HG03045 (cell line): ENCODE data around the gene VCP.

Experiments
- ATAC-seq: cut with Tn5 transposase; IDR thresholded peaks from one replicate; pipeline ENCODE4 v1.9.1; 2021; ENCODE audit warnings: mild to moderate bottlenecking, moderate library complexity; ENCODE audit not compliant: unreplicated experiment

VCP gene

DNA sequence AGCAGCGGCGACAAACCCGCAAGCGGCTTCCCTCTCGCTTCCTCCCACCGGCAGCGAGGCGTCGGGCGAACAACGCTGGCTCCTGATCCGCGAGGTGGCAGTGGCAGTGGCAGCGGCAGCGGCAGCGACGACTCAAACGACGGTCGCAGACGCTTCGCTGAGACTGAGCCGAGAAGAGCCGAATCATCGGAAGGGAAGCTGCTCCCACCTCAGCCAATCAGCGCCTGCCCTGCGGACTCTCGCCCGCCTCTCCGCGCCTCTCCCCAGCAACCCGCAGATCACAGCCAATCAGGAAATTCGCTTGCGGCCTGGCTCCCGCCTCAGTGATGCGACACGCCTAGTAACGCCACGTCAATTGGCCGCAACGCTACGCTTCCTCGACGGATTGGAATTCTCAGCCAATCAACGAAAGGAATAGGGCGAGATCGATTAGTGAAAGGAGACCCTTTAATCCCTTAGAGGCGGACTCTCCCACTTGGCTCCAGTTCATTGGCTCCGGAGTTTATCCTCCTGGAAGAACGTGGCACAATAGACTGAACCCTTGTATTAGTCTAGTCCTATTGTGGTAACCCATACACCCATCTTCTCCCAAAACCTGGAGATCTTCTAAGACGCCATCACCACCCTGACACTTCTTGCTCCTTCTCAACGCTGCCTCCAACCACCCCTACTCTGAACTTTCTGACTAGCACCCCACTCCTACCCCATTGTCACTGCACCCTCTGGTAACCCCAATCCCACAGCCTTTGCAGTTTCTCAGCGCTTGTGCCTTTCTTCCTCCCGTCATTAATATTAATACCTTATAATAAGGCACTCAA is at the start of gene VCP:
VCP (minus strand) TSS at position 165 of the 818 bp plus-strand sequence. CDS start 272 bp downstream, outside the sequence.
- peak; percentile 89 for ATAC-seq

DNA sequence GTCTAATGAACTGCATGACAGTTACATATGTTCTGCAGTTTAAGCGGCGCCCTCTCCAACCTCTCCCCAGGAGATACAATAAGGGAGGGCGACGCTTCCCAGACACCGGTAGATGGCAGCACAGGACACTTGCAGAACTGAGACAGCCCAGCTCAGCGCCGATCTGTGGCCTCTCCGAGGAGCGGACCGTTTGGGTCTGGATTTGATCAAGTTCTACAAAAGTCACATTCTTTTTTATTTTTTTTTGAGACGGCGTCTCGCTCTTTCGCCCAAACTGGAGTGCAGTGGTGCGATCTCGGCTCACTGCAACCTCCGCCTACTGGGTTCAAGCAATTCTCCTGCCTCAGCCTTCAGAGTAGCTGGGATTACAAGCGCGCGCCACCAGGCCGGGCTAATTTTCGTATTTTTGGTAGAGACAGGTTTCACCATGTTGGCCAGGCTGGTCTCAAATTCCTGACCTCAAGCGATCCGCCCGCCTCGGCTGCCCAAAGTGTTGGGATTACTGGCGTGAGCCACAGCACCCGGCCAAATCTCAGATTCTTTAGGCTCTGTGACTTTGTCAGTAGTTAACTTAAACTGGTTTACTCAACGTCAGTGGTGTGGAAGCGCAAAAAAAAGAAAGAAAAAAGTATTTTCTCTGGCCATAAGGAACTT is 44.6 kb upstream of the VCP start:
- peak; percentile 42 for ATAC-seq

DNA sequence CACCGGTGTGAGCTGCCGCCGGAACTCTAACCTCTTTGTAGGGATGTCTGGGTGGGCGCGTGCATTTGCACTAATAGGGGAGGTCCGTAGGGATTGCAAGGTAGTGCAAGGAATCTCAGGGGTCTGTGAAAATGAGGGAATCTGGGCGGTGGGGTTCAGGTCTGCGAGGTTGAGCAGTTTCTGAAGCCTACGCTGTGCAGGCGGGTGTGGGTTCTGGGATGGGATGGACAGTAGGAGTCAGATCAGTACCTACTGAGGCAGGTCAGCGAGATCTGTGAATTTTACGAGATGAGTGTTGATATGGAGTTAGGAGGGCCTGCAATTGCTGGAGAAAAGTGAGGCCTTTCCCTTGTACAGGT is 44.1 kb upstream of the VCP start:
- peak; percentile 4 for ATAC-seq

DNA sequence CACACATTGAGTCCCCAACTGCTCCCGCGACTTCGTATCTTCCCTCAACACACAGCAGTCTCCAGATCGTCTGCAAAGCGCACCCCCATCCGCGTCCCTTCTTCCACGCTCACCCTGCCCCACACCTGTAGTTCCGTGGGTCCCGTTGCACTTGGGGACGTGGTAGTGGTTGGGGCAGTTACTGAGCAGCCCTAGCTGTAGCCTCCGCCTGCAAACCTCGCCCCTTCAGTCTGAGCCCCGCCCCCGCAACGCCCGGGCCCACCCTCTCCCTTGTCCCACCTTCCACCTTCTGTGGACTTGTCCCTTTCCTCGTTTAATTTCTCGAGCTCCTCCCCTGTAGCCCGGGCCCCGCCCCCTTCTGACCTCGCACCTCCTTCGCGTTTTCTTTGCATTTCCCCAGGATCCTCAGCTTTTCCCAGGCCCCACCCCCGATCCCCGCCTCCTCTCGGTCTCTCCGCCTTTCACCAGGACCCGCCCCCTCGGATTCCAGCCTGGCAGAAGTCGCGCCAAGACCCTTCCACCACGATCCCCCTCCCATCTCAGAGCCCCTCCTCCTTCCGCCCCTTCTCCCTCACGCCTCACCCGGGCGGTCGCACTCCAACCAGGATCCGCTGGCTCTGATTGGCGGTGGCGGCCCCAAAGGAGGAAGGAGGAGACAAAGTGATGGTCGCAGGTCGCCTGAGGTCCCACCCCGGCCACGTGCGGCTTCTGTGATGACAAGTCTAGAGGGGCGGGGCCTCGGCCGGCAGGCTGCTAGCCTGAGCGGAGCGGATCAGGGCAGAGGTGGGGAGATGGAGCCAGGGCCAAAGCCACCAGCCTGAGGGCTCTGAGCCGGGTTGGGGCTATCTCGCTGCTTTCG is 43.5 kb upstream of the VCP start, which contains the start of gene ATOSB:
ATOSB (minus strand) TSS at position 183 of the 859 bp plus-strand sequence. CDS start 7,588 bp downstream, outside the sequence.
- peak; percentile 64 for ATAC-seq

DNA sequence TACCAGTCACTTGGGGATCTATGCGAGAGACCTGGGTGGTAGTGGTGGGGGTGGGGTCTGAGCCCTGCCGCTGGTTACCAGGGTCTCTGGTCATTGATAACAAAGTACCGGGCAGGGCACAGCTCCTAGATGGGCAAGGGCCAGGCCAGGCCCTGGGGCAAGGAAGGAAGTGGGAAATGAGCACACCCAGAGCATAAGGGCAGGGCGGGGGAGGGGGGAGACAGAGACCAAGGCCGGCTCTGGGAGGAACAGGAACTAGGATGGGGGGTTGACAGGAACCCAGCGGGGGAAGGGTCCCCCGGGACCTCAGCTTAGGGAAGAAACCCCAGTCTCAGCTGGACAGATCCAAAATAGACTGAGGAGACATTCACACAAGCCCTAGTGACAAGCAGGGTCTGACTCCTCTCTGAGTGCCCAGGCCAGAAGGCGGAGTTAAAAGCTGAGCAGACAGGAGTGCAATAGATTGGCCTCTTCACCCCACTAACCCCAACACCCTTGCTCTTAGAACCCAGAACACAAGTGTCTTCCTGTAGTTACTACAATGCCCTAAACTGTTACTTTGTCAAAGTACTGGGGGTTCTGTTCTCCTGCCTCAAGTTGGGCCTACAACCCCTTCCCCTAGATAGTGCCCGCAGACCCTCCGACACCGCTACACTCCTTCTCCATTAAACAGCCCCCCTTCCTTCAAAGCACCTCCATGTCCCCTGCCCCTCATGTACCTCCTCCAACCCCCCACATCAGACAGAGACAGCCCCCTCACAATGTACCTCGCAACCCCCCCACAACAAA is 42.6 kb upstream of the VCP start:
- ATAC-seq = no peak

DNA sequence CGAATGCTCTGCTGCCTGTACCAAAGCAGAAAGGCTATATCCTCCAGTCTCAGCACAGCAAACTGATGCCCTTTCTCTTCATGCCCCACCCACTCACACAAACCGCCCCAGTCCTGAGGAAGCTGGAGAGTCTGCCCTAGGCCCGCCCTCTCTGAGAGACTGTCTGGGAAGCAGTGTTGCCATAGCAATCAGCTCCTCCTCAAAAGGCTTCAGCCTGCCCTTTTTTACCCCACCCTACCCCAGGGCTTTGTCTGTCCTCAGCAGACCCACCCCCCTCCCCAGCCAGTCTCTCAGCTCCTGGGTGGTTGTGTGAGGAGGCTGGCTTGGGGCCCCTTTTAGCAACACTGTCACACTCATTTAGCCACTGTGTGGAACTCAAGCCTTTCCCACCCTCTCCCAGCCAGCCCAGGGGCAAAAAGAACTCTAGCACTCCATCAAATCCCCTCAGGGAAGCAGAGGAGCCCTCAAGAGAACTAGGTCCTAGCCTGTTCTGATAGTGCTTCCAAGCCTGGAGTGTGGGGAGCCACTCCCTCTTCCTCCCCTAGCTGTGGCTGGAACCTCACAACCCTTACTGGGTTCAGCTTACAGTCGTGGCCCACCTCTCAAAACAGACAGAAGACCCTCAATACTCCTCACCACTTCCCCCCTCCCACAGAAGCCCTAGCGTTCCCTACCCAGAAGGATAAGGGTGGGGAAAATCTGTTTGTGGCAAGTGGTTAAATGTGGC is 41.9 kb upstream of the VCP start:
- no peak for ATAC-seq

DNA sequence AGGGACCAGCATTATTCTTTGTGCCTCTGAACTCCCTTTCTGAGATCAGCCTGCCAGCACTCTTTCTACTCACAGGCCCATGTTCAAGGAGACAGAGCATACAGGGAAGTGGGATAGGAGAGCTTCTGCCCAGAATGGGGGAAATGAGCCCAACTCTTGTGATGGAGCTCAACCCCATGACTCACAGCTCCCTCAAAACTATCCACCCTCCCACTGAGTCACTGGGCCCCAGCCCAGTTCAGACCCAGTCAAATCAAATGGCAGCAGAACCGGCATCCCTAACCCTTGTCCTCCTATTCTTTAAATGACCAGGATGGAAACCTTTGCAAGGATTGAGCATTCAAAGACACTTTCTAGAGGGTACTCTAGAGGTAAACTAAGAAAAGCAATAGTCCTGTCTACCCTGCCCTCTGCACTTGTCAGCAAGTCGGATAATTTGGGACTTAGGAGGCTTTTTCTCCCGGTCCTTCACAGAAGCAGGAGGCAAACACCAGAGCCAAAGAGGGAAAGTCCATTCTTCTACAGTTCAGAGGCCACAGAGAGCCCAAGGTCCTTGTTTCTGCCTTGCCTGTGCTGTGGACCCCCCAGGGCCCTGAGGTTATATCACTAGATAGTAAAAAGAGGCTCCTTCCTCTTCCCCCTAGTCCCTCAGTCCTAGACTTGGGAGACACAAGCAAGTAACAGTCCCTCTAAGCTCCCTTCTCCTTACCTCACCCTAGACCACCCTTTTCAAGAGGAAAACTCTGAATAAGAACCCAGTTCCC is 40.0 kb upstream of the VCP start:
- ATAC-seq = no peak

DNA sequence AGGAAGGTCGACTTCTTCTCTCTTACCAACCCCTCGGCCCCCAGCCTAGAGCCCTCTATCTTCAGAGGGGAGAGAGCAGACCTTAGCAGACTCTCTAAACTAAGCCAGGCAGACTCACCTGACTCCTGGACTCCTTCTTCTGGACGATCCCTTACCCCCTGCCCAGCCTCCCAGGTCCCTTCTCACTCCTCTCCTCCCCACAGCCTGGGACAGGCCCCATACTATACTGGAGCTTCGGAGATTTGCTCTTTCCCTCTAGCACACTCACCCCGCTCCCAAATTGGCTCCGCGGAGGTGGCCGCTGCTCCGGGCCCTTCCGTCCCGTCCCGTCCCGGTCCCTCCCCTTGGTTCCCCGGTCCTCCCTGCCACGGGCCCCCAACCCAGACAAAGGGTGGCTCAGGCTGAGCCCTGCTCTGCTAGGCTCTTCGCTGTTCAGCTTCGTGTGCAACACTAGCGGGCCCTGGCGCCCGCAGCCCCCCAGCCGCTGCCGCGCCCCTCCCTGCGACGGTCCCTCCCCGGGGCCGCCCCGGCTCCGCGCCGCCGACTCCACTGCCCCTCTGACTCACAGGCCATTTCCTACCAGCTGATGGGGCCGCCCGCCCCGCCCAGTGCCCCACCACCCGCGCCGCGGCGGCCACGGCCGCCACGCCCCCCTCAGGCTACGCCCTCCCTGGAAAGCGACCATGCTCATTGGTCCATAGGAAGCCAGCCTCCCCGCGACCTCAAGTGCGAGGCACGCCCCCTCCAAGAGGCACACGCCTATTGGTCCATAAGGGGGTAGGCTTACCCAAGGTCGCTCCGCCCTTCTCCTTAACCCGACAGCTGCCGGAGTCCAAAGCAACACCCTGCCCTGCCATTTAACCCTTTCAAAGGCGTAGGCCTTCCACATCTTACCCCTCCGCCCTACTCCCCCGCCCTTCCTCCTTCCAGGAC is 38.8 kb upstream of the VCP start:
- ATAC-seq = peak; percentile 74

DNA sequence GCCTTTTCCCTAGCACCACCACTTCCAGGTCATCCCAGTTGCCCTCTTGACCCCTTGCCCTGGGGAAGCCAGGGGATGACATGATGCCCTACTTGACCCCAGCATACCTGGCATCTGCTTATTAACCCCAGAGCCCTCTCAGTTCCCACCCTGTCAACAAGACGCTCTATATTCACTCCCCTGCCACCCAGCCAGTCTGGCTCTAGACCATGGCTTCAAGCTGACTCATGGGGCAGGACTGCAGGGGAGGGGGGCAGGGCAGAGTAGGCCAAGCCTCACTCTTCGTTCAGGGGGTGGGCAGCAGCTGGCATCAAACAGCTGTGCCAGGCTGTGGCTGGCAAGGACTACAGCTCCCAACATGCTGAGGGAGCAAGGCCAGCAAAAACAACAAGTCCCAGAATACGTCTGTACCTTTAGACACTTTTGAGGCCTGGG is 37.9 kb upstream of the VCP start:
- no peak for ATAC-seq

DNA sequence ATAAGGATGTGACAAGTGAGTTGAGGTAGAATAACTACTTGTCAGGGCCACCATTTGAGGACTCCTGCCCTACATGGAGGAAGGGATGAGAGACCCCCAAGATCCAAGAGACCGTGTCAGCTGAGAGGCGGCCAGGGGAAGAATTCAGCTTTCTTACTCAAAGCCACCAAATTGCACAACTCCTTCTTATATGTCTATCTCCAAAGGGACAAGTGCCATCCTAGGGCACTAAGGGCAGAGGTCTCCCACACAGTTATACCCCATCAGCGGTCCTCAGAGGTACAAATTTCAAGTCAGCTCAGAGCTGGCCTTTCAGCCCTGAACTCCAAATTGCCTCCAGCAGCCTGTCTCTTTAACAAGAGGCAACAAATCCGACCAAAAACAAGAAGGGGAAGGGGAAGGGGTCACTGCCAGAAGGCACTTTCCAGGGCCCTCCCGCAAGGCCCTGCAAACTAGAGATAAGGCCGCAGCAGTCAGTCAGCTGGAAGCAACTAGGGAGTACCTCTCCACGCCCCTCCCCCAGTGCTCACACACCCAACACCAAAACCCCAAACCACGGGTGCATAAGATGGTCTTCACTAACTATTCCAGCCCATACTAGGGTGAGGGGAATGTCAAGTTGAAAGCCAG is 36.6 kb upstream of the VCP start:
- no peak for ATAC-seq

DNA sequence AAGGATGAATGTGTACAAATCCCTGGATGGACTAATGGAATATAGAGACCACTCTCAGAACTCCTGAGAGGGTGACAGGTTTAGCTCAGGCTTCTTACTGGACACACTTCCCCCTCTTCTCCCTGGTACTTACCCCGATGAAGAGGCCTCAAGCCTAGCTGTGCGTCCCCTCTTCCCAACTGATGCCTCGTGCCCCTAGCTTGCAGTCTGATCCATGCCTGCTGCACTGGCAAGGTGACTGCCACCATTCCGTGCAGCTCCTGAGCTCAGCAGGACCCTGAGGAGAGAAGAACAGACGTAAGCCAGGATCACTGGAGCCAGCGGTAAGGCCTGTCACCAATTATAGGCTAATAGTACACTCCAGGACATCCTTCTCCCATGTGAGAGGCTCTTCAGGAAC is 36.0 kb upstream of the VCP start:
- ATAC-seq = no peak

DNA sequence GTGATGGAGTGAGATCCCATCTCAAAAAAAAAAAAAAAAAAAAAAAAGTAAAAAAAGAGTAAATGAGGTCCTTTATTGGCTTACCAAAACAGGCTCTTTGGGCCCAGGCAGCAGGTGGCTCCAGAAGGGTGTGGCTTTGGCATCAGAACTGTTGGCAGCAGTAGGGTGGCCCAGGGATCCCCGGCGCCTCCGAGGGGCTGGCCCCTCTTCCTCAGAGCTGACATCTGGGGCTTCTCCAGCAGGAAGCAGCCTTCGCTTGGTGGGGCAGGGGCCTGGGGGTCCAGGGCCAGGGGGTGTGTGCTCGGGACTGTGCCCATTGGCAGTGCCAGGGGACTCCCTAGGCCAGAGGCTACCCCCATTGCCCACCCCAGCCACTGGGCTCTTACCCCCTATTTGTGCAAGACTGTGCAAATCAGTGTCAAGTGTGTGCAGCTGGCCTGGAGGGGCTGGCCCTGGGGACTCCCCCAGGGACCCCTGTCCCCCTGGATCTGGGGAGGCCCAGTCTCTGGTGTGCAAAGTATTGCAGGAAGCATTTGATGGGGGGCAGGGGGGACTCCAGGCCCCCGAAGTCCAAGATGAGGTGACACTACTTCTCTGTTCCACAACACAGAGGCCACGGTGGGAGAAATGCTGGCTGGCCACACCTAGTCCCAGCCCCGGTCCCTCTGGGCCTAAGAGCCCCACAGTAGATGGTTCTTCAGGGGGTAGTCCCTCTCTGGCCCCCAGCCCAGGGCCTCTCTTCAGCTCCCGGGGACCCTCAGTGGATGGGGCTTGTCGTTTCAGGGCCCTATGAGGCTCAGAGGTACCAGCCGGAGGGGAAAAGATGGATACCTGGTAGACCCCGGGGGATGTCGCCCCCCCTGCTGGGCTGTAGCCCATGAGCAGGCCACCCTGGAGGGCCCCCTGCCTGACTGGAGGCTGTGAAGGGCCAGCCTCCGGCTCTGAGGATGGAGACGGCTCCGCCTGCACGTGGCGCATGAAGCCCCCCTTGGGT is 35.2 kb upstream of the VCP start:
- no peak for ATAC-seq

DNA sequence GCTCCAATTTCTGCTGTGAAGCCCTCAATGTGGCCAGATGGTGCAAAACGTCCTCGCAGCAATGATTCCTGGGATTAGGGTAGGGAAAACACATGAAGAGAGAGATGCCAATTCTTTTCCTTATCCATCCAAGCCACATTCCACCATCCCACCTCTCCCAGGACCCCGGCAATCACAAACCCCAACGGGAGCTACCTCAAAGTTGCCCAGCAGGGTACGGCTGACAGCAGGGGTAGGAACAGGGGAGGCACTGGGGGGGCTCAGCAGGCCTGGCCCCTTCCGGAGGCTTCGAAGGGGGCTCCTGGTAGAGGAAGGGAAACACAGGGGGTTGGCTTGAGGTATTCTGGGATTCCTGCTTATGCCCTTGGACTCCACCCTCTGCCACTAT is 33.9 kb upstream of the VCP start:
- no peak for ATAC-seq

DNA sequence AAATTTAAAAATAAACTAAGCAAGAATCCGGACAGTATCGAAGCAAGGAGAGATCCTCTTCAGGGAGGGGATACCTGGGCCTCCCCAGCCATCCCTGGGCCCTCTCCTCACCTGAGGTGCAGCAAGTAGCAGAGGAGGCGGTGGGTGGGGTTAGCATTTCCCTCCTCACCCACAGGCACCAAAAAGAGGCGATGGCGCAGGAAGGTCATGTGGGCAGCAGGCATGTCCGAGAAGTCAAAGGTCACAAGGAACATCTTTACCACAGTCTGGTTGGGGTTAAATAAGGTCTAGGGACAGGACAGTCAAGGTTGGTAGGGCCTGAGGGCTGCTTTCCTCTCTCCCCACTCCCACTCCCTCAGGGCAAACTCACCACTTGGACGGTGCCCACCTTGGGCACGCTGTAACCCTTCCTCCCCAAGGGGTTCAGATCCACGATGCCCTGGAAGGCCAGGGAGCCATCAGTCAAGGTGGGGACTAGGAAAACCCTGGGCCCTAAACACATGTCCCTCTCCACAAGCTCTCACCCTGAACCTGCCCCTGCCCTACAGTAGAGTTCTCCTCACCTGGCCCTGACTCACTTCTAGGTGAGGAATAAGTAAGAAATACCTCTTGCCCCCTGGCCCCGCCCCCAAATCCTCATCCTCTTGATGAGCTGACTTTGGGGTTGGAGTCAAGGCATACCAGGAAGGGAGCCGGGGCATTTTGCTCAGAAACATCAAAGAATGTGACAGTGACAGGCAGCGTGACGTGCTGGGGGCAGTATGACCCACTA is 33.3 kb upstream of the VCP start:
- ATAC-seq = no peak

DNA sequence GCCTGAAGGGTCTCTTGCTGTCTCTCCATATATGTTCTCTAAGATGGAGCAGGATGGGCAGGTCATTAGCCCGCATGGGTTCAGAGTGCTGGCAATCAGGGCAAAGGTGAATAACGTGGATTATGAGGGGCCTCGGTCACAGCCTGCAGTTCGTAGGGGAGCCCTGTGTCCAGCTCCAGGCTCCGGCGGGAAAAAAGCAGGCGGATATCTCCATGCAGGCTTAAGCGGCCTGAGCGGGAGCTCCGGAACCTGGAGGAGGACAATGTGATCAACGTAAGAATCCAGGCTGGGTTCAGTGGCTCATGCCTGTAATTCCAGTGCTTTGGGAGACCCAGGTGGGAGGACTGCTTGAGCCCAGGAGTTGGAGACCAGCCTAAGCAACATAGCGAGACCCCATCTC is 32.7 kb upstream of the VCP start:
- ATAC-seq = no peak

DNA sequence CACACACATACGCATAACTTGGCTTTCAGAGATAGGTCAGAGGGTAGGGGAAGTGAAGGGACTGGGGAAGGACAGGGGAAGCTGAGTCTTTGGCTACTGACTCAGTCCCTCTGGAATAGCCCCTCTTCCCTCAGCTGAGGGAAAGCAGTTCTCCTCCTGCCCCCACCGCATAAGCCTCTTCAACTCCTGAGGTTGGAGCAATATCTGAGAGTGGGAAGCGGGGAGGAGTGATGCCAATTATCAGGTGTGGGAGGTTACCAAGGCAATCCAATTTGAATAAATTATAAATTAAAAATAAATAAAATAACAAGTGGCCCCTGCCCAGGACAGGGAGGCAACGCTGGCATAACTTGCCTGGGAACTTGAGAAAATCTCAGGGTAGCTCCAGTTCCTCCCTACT is 32.2 kb upstream of the VCP start:
- ATAC-seq = no peak
